ENCODE measurements around the gene TRPC4AP. TPM values are rescaled to one million over a fixed set of nuclear protein-coding genes. Genes with fewer than 3 reads are reported as not detected.

Gene TRPC4AP
- total RNA-seq, 2 experiments from 2014 or later: 31.9 to 38.8 TPM

DNA sequence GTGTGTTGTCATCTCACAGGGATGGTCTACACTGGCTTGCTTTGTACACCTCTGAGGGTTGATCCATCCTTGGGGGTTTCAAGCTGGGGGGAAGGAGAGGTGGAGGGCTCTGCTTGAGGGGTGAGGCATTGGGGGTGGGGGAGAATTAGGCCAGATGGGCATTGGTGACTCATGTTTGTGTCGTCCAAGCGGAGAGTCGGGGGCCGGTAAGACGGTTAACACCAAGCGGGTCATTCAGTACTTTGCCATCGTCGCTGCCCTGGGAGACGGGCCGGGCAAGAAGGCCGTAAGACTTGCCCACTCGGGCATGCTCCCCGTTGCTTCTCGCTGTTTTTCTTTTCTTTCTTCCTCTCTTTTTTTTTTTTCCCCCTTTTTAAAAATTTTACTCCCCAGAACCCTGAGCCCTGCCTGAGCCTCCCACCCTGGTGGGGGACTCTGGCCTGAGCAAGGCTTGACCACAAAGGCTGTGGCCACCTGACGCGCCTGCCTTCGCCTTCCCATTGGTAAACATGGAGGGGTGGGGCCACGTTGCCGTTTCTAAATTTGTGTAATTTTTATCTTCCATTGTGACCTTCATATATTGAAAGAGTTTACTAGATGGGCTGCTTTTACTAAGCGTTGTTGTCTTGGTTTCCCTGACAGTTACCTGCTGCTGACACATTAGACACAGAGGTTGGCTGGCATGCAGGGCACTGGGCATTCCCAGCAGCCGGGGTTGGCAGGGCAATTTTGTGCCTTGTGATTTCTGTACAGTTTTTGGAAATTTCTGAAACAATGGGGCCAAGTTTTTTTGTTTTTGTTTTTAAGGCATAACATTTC is 110.1 kb downstream of the TRPC4AP start:
- TF ChIP-seq, protein P1, sequence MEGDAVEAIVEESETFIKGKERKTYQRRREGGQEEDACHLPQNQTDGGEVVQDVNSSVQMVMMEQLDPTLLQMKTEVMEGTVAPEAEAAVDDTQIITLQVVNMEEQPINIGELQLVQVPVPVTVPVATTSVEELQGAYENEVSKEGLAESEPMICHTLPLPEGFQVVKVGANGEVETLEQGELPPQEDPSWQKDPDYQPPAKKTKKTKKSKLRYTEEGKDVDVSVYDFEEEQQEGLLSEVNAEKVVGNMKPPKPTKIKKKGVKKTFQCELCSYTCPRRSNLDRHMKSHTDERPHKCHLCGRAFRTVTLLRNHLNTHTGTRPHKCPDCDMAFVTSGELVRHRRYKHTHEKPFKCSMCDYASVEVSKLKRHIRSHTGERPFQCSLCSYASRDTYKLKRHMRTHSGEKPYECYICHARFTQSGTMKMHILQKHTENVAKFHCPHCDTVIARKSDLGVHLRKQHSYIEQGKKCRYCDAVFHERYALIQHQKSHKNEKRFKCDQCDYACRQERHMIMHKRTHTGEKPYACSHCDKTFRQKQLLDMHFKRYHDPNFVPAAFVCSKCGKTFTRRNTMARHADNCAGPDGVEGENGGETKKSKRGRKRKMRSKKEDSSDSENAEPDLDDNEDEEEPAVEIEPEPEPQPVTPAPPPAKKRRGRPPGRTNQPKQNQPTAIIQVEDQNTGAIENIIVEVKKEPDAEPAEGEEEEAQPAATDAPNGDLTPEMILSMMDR (conservative IDR thresholded peaks at IDR 0.05; ENCODE audit: low read length): no peak
- no peak for TF ChIP-seq EZH2phosphoT487 (IDR thresholded peaks at IDR 0.05; ENCODE audit: borderline replicate concordance, low read depth, low read length)

DNA sequence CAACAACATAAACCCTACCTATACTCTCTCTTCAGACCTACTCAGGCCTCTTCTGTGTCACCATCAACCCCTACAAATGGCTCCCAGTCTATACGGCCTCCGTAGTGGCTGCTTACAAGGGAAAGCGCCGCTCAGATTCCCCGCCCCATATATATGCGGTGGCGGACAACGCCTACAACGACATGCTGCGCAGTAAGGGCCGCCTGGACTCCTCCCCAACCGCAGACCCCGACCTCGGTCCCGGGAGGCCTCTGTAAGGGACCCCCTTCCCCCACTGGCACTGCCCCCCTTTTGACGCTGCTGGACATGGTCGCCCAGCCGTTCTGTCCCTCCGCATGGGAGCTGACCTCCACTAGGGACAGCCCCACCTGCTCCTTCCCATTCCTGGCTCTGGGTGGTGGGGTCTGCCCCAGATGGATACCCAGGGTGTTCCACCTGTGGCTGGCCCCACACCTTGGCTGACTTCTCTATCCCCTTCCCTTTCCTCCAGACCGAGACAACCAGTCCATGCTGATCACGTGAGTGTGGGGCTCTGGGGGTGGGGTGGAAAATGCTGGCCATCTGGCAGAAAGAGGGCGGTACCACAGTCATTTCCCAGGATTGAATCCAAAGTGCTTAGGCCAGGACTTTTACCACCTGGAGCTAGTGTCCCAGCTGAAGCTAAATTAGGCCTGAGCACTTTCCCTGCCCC is 111.9 kb downstream of the TRPC4AP start:
- no peak for TF ChIP-seq EZH2phosphoT487 (IDR thresholded peaks at IDR 0.05; ENCODE audit: borderline replicate concordance, low read depth, low read length)
- TF ChIP-seq, protein P1 (conservative IDR thresholded peaks at IDR 0.05; ENCODE audit: low read length): no peak
- no peak overlapping the region for H2AFZ ChIP-seq (ENCODE audit: low read length)
- no peak overlapping the region for H3K4me3 ChIP-seq (ENCODE audit: low read depth, low read length, poor library complexity, severe bottlenecking)
- no peaks in the 10 kb centered on the region for H3K9me2 ChIP-seq (ENCODE audit: insufficient read depth, low read length)
- intact Hi-C loops (cut with micrococcal nuclease; ENCODE audit: unreplicated experiment): no loop called here
- no peak for DNase-seq (ENCODE audit: low spot score)
- H3K36me3 ChIP-seq (ENCODE audit: insufficient read depth, low read length): no peaks in the 10 kb centered on the region
- no peak overlapping the region for H3K27ac ChIP-seq (ENCODE audit: low read depth, low read length, poor library complexity, severe bottlenecking)
- no peak overlapping the region for H3K4me2 ChIP-seq (ENCODE audit: low read length)
- H3K9me3 ChIP-seq (ENCODE audit: low read length): no peaks in the 10 kb centered on the region
- POLR2A ChIA-PET: no interaction called here
- no peaks in the 10 kb centered on the region for H3K79me2 ChIP-seq (ENCODE audit: insufficient read depth, low read depth, low read length)
- CTCF ChIA-PET (ENCODE audit: unreplicated experiment): no interaction called here
- H3K4me1 ChIP-seq (ENCODE audit: insufficient read depth, low read length, poor library complexity, severe bottlenecking): peaks cover 17% of the 10 kb centered on the region
- BruUV-seq (replicated peaks): no TSS peak
- H4K20me1 ChIP-seq (ENCODE audit: insufficient read depth, low read length): no peaks in the 10 kb centered on the region

More for the DNA sequence above, 110.1 kb downstream of the TRPC4AP start:
- H2AFZ ChIP-seq (ENCODE audit: low read length): no peak overlapping the region
- no peak overlapping the region for H3K4me2 ChIP-seq (ENCODE audit: low read length)
- no peak for DNase-seq (ENCODE audit: low spot score)
- CTCF ChIA-PET (ENCODE audit: unreplicated experiment): no interaction called here
- BruUV-seq (replicated peaks): no TSS peak
- H3K9me3 ChIP-seq (ENCODE audit: low read length): no peaks in the 10 kb centered on the region
- H3K4me1 ChIP-seq (ENCODE audit: insufficient read depth, low read length, poor library complexity, severe bottlenecking): no peaks in the 10 kb centered on the region
- H3K4me3 ChIP-seq (ENCODE audit: low read depth, low read length, poor library complexity, severe bottlenecking): no peak overlapping the region
- H3K9me2 ChIP-seq (ENCODE audit: insufficient read depth, low read length): no peaks in the 10 kb centered on the region
- no peak overlapping the region for H3K27ac ChIP-seq (ENCODE audit: low read depth, low read length, poor library complexity, severe bottlenecking)
- no peaks in the 10 kb centered on the region for H4K20me1 ChIP-seq (ENCODE audit: insufficient read depth, low read length)
- no peaks in the 10 kb centered on the region for H3K36me3 ChIP-seq (ENCODE audit: insufficient read depth, low read length)
- POLR2A ChIA-PET: no interaction called here
- intact Hi-C loops (cut with micrococcal nuclease; ENCODE audit: unreplicated experiment): no loop called here
- no peaks in the 10 kb centered on the region for H3K79me2 ChIP-seq (ENCODE audit: insufficient read depth, low read depth, low read length)

Measured in OCI-LY7 (cell line).